Stimulated activated naive CD8-positive, alpha-beta T cell treated with anti-CD3 and anti-CD28 coated beads, Interleukin-15, amount 100 ng/mL, for 72 hours (primary cell): ENCODE measurements around the gene METTL3.

Source experiments
- ATAC-seq: fragments of 150-1000 bp; cut with Tn5 transposase; 2 replicates; pipeline ENCODE4 v1.10.0; 2021; ENCODE audit warnings: mild to moderate bottlenecking, moderate library complexity
- DNase-seq, 2 donors: peaks; one replicate each; pipeline ENCODE4 v3.0.0; 2021 to 2022
- H3K27ac Mint-ChIP-seq, 2 donors: one replicate each; pipeline ENCODE4 v1.8.0; 2022; ENCODE audit warnings: mild to moderate bottlenecking in 2 of 2, mixed read lengths in 2 of 2, moderate library complexity in 2 of 2
- H3K27me3 Mint-ChIP-seq: one replicate; pipeline ENCODE4 v1.8.0; 2022; ENCODE audit warnings: mixed read lengths
- H3K4me1 Mint-ChIP-seq: one replicate; pipeline ENCODE4 v1.8.0; 2022; ENCODE audit warnings: mild to moderate bottlenecking, mixed read lengths
- H3K4me3 Mint-ChIP-seq, 2 donors: one replicate each; pipeline ENCODE4 v1.8.0; 2022; ENCODE audit warnings: mild to moderate bottlenecking in 2 of 2, mixed read lengths in 2 of 2, moderate library complexity in 1 of 2
- H3K9me3 Mint-ChIP-seq, 2 donors: one replicate each; pipeline ENCODE4 v1.8.0; 2022; ENCODE audit warnings: mixed read lengths in 2 of 2

METTL3 gene

GRCh38 chr14:21509432-21510143 lies 1.6 kb downstream of the METTL3 start:
- Mint-ChIP-seq H3K27me3 (no peaks in the 10 kb centered on the region), H3K4me3 (peak overlapping the region; percentile 88 to 92)
- no peak for ATAC-seq

DNA sequence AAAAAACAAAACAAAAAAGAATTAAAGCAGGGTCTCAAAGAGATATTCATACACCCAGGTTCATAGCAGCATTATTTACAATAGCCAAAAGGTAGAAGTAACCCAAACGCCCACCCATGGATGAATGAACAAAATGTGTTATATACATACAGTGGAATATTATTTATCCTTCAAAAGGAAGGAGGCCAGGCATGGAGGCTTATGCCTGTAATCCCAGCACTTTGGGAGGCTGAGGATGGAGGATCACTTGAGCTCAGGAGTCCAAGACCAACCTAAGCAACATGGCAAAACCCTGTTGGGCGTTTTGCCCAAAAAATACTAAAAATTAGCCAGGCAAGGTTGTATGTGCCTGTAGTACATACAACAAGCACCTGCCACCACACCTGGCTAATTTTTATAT lies 4.6 kb downstream of the METTL3 start:
- DNase-seq = no peak
- no peak overlapping the region for H3K27ac Mint-ChIP-seq
- H3K27me3 Mint-ChIP-seq = no peaks in the 10 kb centered on the region
- H3K4me1 Mint-ChIP-seq = peaks cover 72% of the 10 kb centered on the region
- H3K4me3 Mint-ChIP-seq = no peak overlapping the region
- no peaks in the 10 kb centered on the region for H3K9me3 Mint-ChIP-seq
- no peak for ATAC-seq

More at GRCh38 chr14:21509432-21510143, 1.6 kb downstream of the METTL3 start:
- Mint-ChIP-seq H3K4me1 (peaks cover 57% of the 10 kb centered on the region), H3K27ac (peak overlapping the region; percentile 51 to 98), H3K9me3 (no peaks in the 10 kb centered on the region)
- DNase-seq = no peak

- DNase-seq (no peak), ATAC-seq (peak; percentile 79)
- Mint-ChIP-seq H3K27me3 (no peaks in the 10 kb centered on the region), H3K4me3 (peak overlapping the region; percentile 55 to 67), H3K27ac (peak overlapping the region; percentile 34 to 74), H3K9me3 (no peaks in the 10 kb centered on the region), H3K4me1 (peaks cover 76% of the 10 kb centered on the region)
Observed at GRCh38 chr14:21505012-21505553, 6.1 kb downstream of the METTL3 start.

- Mint-ChIP-seq H3K4me1 (peaks cover 75% of the 10 kb centered on the region), H3K27me3 (no peaks in the 10 kb centered on the region), H3K9me3 (no peaks in the 10 kb centered on the region), H3K27ac (peak overlapping the region in 1 of 2 donors; percentile 23), H3K4me3 (no peak overlapping the region)
- DNase-seq (no peak), ATAC-seq (no peak)
Observed at GRCh38 chr14:21503376-21503775, 7.8 kb downstream of the METTL3 start.

GRCh38 chr14:21501568-21501967 lies 9.6 kb downstream of the METTL3 start:
- H3K27ac Mint-ChIP-seq = no peak overlapping the region
- peaks cover 62% of the 10 kb centered on the region for H3K4me1 Mint-ChIP-seq
- no peaks in the 10 kb centered on the region for H3K9me3 Mint-ChIP-seq
- ATAC-seq = no peak
- no peak overlapping the region for H3K4me3 Mint-ChIP-seq
- H3K27me3 Mint-ChIP-seq = no peaks in the 10 kb centered on the region
- no peak for DNase-seq

- peak overlapping the region in 1 of 2 donors; percentile 82 for H3K27ac Mint-ChIP-seq
- no peaks in the 10 kb centered on the region for H3K9me3 Mint-ChIP-seq
Observed at GRCh38 chr14:21498540-21499526, 12.3 kb downstream of the METTL3 start.

GRCh38 chr14:21496453-21496852 lies 14.7 kb downstream of the METTL3 start:
- peak overlapping the region in 1 of 2 donors; percentile 38 for H3K27ac Mint-ChIP-seq
- DNase-seq = no peak
- no peaks in the 10 kb centered on the region for H3K9me3 Mint-ChIP-seq

More at GRCh38 chr14:21498540-21499526, 12.3 kb downstream of the METTL3 start:
- peak; percentile 81 for ATAC-seq
- peak in 1 of 2 donors; percentile 26 for DNase-seq
- Mint-ChIP-seq H3K4me1 (peaks cover 42% of the 10 kb centered on the region), H3K27me3 (no peaks in the 10 kb centered on the region), H3K4me3 (peak overlapping the region in 1 of 2 donors; percentile 13)

GRCh38 chr14:21494902-21495762 lies 16.0 kb downstream of the METTL3 start:
- ATAC-seq (peak; percentile 58), DNase-seq (no peak)
- H3K27me3 Mint-ChIP-seq = no peaks in the 10 kb centered on the region
- H3K4me3 Mint-ChIP-seq = no peak overlapping the region
- H3K9me3 Mint-ChIP-seq = no peaks in the 10 kb centered on the region
- H3K27ac Mint-ChIP-seq = peak overlapping the region; percentile 83 to 96
- H3K4me1 Mint-ChIP-seq = peaks cover 21% of the 10 kb centered on the region

More at GRCh38 chr14:21496453-21496852, 14.7 kb downstream of the METTL3 start:
- Mint-ChIP-seq H3K4me3 (no peak overlapping the region), H3K27me3 (no peaks in the 10 kb centered on the region), H3K4me1 (peaks cover 29% of the 10 kb centered on the region)
- no peak for ATAC-seq

DNA sequence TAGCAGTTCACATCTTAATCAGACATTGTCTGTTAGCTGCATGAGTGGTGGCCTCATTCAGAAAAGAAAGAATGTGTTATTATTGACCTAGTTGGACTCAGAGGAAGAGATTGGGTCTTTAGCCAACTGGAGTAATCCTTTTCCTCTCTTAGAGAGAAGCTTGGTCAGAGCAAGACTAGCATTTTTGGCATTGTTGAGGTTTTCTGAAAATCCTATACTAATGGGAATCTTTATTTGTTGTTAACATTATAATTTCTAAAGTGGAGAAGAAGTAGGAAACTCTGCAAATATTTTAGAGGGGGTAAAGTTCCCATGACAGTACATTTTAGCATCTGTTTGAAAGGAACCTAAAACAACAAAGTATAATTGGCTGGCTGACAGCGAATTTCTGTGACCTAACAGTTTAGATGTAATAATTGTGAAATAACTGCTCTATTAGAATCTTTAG lies 24.5 kb downstream of the METTL3 start:
- no peak overlapping the region for H3K27ac Mint-ChIP-seq
- H3K9me3 Mint-ChIP-seq = no peaks in the 10 kb centered on the region
- ATAC-seq (no peak), DNase-seq (no peak)
- no peak overlapping the region for H3K4me3 Mint-ChIP-seq
- H3K27me3 Mint-ChIP-seq = no peaks in the 10 kb centered on the region
- no peaks in the 10 kb centered on the region for H3K4me1 Mint-ChIP-seq

DNA sequence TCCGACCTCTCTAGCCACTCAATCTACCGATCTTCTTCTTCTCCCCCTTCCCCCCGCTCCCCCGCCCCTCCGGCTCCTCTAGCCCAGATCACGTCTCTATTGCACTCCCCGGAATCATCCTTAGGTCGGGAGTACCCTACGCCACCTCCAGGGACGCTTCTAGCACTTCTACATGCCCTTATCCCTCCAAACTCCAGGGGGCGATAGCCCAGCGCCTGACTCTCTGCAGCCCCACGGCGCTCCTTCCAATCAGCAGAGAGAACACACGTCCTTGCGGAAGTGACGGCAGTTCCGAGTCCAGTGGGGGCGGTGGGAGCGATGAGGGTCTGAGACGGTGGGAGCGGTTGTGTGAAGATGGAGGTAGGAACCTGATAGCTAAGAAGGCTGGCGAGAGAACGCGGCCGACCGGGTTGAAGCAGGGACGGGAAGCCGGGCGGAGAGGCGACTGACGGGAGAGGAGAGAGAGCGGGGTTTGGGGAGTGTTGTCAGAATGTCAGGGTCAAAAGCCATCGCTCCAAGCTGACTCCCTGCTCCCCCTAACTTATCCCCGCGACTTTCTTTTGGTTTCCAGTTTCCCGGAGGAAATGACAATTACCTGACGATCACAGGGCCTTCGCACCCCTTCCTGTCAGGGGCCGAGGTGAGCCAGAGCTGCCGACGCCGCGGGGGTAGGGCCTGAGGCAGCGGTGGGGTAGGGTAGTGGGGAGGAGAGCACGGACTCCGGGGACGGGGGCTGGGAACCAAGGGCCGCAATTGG lies 34.0 kb downstream of the METTL3 start, which contains the start of the genes RAB2B and TOX4:
Gene RAB2B, minus strand, starts transcription at position 35 of the 757 bp plus-strand sequence. CDS start 87 bp downstream, outside the sequence.
Gene TOX4, plus strand, starts transcription at position 271 of the 757 bp plus-strand sequence. Its CDS starts 84 bp downstream, at position 355.
- ATAC-seq (peak; percentile 99), DNase-seq (peak; percentile 96 to 98)
- H3K27ac Mint-ChIP-seq = peak within 1 kb of the TSS; percentile 98 to 99
- no peaks in the 10 kb centered on the region for H3K9me3 Mint-ChIP-seq
- H3K27me3 Mint-ChIP-seq = no peaks in the 10 kb centered on the region
- peaks cover 25% of the 10 kb centered on the region for H3K4me1 Mint-ChIP-seq
- H3K4me3 Mint-ChIP-seq = peak within 1 kb of the TSS; percentile 95 to 97

- Mint-ChIP-seq H3K27me3 (no peaks in the 10 kb centered on the region), H3K4me1 (peaks cover 27% of the 10 kb centered on the region), H3K4me3 (peak overlapping the region; percentile 95 to 97), H3K9me3 (no peaks in the 10 kb centered on the region), H3K27ac (peak overlapping the region; percentile 98 to 99)
- ATAC-seq = no peak
- no peak for DNase-seq
Observed at GRCh38 chr14:21476523-21476924, 34.6 kb downstream of the METTL3 start.

DNA sequence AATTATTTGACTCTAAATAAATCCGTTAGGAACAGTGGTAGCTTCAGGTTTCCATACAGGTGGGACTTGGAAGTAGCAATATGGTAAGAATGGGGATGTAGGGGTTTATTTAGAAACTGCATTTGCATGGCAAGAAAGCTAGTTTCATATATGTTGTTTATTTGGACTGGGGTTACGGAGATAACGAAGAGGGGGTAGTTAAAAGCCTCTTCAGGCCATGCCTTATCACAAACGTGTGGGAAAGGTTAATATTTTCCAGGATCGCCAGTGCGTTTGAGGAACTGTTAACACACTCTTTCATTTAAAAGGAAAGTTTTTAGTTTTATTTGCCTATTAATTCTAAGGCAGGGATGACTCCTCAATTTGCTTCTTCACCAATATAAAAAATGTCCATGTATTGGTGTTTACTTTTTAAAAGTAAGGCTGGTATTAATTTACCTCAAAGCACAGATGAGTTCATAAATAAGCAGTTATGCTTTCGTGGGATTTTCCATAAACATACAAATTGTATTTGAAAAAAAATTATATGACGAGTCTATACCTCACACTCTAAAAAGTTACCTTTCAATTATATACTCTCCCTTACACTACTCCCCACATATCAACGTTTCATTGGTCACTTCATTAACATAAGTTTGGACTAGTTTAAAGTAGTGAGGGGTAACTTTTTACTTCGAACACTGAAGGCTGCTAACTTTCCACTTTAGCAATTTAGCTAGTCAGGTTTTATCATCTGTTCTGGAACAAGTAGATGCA lies 35.2 kb downstream of the METTL3 start:
- Mint-ChIP-seq H3K27ac (peak overlapping the region; percentile 90 to 99), H3K4me1 (peaks cover 27% of the 10 kb centered on the region), H3K4me3 (peak overlapping the region; percentile 95 to 97), H3K27me3 (no peaks in the 10 kb centered on the region), H3K9me3 (no peaks in the 10 kb centered on the region)
- no peak for DNase-seq
- no peak for ATAC-seq

DNA sequence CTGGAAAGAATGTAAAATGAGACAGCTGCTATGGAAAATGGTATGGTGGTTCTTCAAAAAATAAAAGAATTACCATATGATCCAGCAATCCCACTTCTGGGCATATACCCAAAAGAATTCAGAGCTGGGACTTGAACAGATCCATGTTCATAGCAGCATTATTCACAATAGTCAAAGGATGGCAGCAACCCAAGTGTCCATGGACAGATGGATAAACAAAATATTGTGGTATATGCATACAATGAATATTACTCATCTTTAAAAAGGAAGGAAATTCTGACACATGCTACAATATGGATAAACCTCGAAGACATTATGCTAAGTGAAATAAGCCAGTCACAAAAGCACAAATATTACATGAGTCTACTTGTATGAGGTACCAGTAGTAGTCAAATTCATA lies 43.5 kb downstream of the METTL3 start:
- no peak for ATAC-seq
- Mint-ChIP-seq H3K27ac (no peak overlapping the region), H3K27me3 (no peaks in the 10 kb centered on the region), H3K4me3 (no peak overlapping the region), H3K4me1 (peaks cover 5% of the 10 kb centered on the region), H3K9me3 (no peaks in the 10 kb centered on the region)
- no peak for DNase-seq
